AG04450 (cell line): ENCODE measurements around the gene ACTR6. TPM values are rescaled to one million over a fixed set of nuclear protein-coding genes. Genes with fewer than 3 reads are reported as not detected.
"Not testable (repeated sequence)": the region's sequence is repeated elsewhere in the genome, so short reads cannot be mapped to it uniquely, and the experiment has no call there.

ENCODE experiments used
- CTCF ChIA-PET: fragments of 300-600, 350-600 bp; formaldehyde crosslinking; extraction: SDS; loops from one replicate; lab custom pipeline; 2022; ENCODE audit warnings: antibody characterized with exemption, inconsistent platforms; lab: Charles Lee
- POLR2A ChIA-PET: fragments of 350-600 bp; formaldehyde crosslinking; extraction: SDS; loops from one replicate; lab custom pipeline; 2021; ENCODE audit warnings: antibody characterized with exemption, inconsistent platforms; lab: Yijun Ruan, JAX
- DNase-seq: peaks from one replicate; pipeline ENCODE4 v3.0.0-alpha.2; 2011; ENCODE audit warnings: low read depth, low spot score
- H3K27ac ChIP-seq: one replicate; pipeline ENCODE4 v1.5.1; 2012; ENCODE audit warnings: low read depth, low read length, control low read depth
- H3K27me3 ChIP-seq: one replicate; pipeline ENCODE4 v1.6.0; 2012; ENCODE audit warnings: low read length; ENCODE audit not compliant: control insufficient read depth, insufficient read depth
- H3K4me3 ChIP-seq: 2 replicates; pipeline ENCODE4 v1.5.1; 2011; ENCODE audit warnings: mild to moderate bottlenecking, low read depth, low read length, control low read depth
- H3K9me3 ChIP-seq: 2 replicates; pipeline ENCODE4 v1.5.1; 2012; ENCODE audit warnings: low read length; ENCODE audit not compliant: control insufficient read depth, insufficient read depth
- CTCF ChIP-seq: IDR thresholded peaks from 2 replicates; pipeline ENCODE4 v1.5.1; 2011; ENCODE audit warnings: low read depth, low read length, control low read depth, inconsistent platforms
- polyA plus RNA-seq: library from polyadenylated mRNA; depleted of rRNA; stranded (reverse); fragments of >200 nt; gene quantifications from 2 replicates; pipeline ENCODE4 v1.2.3, GENCODE V29; 2011

ACTR6 gene
- polyA plus RNA-seq, 1 experiment: 23.8 TPM

GRCh38 chr12:100187857-100188519 lies 12.6 kb upstream of the ACTR6 start:
- Histone ChIP-seq H3K4me3 (no peak overlapping the region), H3K9me3 (peaks cover 6% of the 10 kb centered on the region), H3K27me3 (no peaks in the 10 kb centered on the region), H3K27ac (no peak overlapping the region)
- CTCF ChIA-PET: interaction anchor here (0.8 kb wide), 1 partner anchor 33 kb away, joined by 3 read pairs; no protein-coding TSS in a partner anchor
- no peak for DNase-seq
- no peak for TF ChIP-seq CTCF
- POLR2A ChIA-PET: no interaction called here

- DNase-seq, H3K4me3 ChIP-seq, H3K9me3 ChIP-seq, H3K27ac ChIP-seq, POLR2A ChIA-PET, H3K27me3 ChIP-seq: not testable (repeated sequence)
- CTCF ChIA-PET: interaction anchor here (0.8 kb wide), 1 partner anchor 34 kb away, joined by 3 read pairs; no protein-coding TSS in a partner anchor
Measured at GRCh38 chr12:100188888-100189635, 11.6 kb upstream of the ACTR6 start.

- Histone ChIP-seq H3K27ac (no peak overlapping the region), H3K4me3 (no peak overlapping the region), H3K27me3 (no peaks in the 10 kb centered on the region), H3K9me3 (peaks cover 6% of the 10 kb centered on the region)
- TF ChIP-seq CTCF: no peak
- ChIA-PET CTCF (no interaction called here), POLR2A (no interaction called here)
- no peak for DNase-seq
Measured at GRCh38 chr12:100189636-100190394, 10.8 kb upstream of the ACTR6 start.

- DNase-seq: no peak
- no peak overlapping the region for H3K27ac ChIP-seq
- H3K9me3 ChIP-seq: peaks cover 6% of the 10 kb centered on the region
- no peaks in the 10 kb centered on the region for H3K27me3 ChIP-seq
- ChIA-PET POLR2A (interaction anchor here (0.6 kb wide), 1 partner anchor 121 kb away, joined by 4 read pairs; no protein-coding TSS in a partner anchor), CTCF (interaction anchor here (1.2 to 1.4 kb wide), 2 partner anchors 38 kb away, joined by 4 to 10 read pairs; no protein-coding TSS in a partner anchor)
- no peak overlapping the region for H3K4me3 ChIP-seq
- no peak for TF ChIP-seq CTCF
Measured at GRCh38 chr12:100193085-100193484, 7.5 kb upstream of the ACTR6 start.

- Histone ChIP-seq H3K27me3 (no peaks in the 10 kb centered on the region), H3K4me3 (no peak overlapping the region), H3K27ac (no peak overlapping the region), H3K9me3 (no peaks in the 10 kb centered on the region)
- ChIA-PET CTCF (no interaction called here), POLR2A (no interaction called here)
- no peak for DNase-seq
- no peak for TF ChIP-seq CTCF
Measured at GRCh38 chr12:100197486-100197885, 3.1 kb upstream of the ACTR6 start.
